D721Med (cell line): ENCODE measurements around the gene TRMT11.

Experiments
- DNase-seq: peaks from one replicate; pipeline ENCODE4 v3.0.0; 2011; ENCODE audit warnings: low spot score; ENCODE audit not compliant: insufficient read length
- FAIRE-seq: peaks from 2 replicates; lab custom pipeline; 2011; peaks lifted over from hg19 to GRCh38; lab: Jason Lieb, UNC
- CTCF ChIP-seq: IDR thresholded peaks from 2 replicates; pipeline ENCODE4 v1.5.1; 2012; ENCODE audit warnings: mild to moderate bottlenecking, control low read depth; ENCODE audit not compliant: insufficient read depth; ENCODE audit errors: missing control alignments

Gene TRMT11

DNA sequence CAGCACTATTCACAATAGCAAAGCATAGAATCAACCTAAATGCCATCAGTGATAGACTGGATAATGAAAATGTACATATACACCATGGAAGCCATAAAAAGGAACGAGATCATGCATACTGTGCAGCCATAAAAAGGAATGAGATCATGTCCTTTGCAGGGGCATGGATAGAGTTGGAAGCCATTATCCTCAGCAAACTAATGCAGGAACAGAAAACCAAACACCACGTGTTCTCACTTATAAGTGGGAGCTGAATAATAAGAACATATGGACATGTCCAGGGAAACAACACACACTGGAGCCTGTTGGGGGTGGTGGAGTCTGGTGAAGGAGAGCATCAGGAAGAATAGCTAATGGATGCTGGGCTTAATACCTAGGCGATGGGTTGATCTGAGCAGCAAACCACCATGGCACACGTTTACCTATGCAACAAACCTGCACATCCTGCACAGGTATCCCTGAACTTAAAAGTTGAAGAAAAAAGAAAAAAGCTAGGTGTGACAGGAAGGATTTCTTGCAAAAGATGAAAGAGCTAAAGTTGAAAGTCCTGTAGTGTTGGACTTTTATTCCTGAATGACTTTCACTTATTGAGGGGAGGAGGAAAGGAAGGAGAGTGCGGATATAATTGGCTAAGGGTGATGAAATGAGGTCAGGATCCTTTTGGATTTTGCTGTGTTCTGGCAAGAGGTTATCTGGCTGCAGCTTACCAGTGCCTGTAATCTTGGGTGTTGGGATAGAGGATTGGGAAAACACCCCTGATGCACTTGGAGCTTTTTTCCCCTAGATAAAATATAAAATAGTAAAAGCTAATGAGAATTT is 8.5 kb downstream of the TRMT11 start:
- TF ChIP-seq CTCF = no peak
- FAIRE-seq (no peak), DNase-seq (no peak)

- DNase-seq (no peak), FAIRE-seq (peak; percentile 83)
- peak; percentile 94 for TF ChIP-seq CTCF
These were observed 9.7 kb downstream of the TRMT11 start for GRCh38 chr6:125995972-125996580.

DNA sequence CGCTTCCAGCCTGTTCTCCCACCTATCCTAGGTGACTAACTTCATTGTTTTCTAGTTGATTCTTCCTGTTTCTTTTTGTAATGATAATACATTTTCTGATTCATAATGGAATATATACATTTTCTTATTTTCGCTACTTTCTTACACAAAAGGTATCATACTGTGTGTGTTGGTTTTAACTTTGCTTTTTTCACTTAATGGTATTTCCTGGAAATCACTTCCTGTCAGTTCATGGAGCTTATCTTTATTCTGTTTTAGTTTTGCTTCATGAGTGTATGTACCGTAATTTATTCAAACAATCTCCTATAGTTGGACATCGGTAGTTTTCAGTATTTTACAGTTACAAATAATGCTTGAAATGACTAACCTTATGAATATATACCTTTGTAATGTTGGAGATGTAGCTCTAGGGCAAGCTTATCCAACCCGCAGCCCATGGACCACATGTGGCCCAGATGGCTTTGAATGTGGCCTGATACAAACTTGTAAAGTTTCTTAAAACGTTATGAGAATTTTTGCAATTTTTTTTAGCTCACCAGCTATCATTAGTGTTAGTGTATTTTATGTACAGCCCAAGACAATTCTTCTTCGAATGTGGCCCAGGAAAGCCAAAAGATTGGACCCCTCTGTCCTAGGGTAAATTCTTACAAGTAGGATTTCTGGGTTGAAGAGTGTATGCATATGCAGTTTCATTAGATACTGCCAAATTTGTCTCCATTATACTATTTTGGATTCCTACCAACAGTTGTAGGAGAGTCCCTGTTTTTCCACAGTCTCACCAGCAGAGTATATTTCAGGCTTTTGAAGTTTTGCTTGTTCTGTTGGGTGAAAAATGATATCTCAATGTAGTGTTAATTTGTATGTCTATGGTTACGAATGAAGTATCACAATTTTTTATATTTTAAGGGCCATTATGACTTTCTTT is 16.7 kb downstream of the TRMT11 start:
- no peak for DNase-seq
- peak; percentile 6 for FAIRE-seq
- TF ChIP-seq CTCF = no peak

DNA sequence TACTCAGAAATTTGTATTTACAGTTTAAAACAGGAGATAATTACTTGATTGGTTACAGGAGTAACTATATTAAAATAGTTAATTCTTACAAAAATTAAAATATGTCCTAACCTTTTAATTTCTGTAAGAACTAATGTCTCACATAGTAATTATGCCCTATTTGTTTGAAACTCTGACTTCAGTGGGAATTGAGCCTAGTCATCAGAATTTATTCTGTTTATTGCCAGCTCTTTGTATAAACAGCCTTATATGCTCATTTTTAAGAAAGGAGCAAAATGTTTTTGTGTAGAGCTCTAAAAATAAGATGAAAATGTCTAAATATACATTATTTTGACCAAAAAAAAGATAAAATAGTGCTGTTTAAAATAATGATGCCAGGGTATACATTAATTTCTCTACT is 21.5 kb downstream of the TRMT11 start:
- DNase-seq (no peak), FAIRE-seq (no peak)
- no peak for TF ChIP-seq CTCF

DNA sequence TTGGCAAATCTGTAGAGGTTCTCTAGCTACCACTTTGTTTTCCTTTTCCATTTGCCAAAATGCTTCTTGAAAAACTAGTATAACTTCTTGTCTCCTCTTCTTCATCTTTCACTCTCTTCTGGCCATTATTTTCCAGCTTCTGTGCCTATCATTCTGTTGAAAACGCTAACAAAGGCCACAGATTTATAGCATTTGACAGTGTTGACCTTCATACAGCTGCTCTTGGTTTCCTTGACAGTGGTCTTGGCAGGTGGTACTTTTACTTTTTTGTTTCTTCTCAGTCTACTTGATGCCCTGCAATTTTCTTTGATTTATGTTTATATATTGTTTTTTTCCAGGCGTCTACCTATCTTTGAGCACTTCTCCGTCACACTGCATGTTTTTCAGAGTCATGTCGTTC is 23.7 kb downstream of the TRMT11 start:
- FAIRE-seq (no peak), DNase-seq (no peak)
- TF ChIP-seq CTCF = no peak

- FAIRE-seq = no peak
These were observed 29.5 kb downstream of the TRMT11 start for GRCh38 chr6:126015863-126016262.

More at GRCh38 chr6:126015863-126016262, 29.5 kb downstream of the TRMT11 start:
- TF ChIP-seq CTCF = no peak
- DNase-seq = no peak
